CD4-positive, alpha-beta memory T cell (primary cell): ENCODE results near the gene ILRUN. TPM values are rescaled to one million over a fixed set of nuclear protein-coding genes. Genes with fewer than 3 reads are reported as not detected.
"Not testable (repeated sequence)": the region's sequence is repeated elsewhere in the genome, so short reads cannot be mapped to it uniquely, and the experiment has no call there.

Experiments used
- CTCF ChIA-PET: fragments of 350-600 bp; sonication (Branson Sonifier 250); formaldehyde crosslinking; loops from one replicate; lab custom pipeline; 2021; ENCODE audit warnings: inconsistent platforms; ENCODE audit not compliant: partially characterized antibody; lab: Charles Lee
- POLR2A ChIA-PET: fragments of 350-600 bp; sonication (Branson Sonifier 250); formaldehyde crosslinking; loops from one replicate; lab custom pipeline; 2021; ENCODE audit not compliant: partially characterized antibody; lab: Charles Lee
- DNase-seq, 5 donors: peaks; one replicate each; pipeline versions ENCODE4 v3.0.0 to v3.0.0-alpha.2; 2020 to 2022; ENCODE audit warnings: mixed read lengths in 1 of 5
- H3K27ac ChIP-seq: one replicate; pipeline ENCODE4 v1.7.0; 2013; ENCODE audit warnings: low read depth, low read length
- H3K27me3 ChIP-seq: 2 replicates; pipeline ENCODE4 v1.7.0; 2013; ENCODE audit warnings: mild to moderate bottlenecking, low read length, moderate library complexity; ENCODE audit not compliant: insufficient read depth
- H3K36me3 ChIP-seq: 2 replicates; pipeline ENCODE4 v1.7.0; 2013; ENCODE audit warnings: mild to moderate bottlenecking, low read length, moderate library complexity; ENCODE audit not compliant: insufficient read depth
- H3K4me1 ChIP-seq: 2 replicates; pipeline ENCODE4 v1.7.0; 2013; ENCODE audit warnings: mild to moderate bottlenecking, low read length, moderate library complexity; ENCODE audit not compliant: insufficient read depth
- H3K4me3 ChIP-seq, 2 donors: one replicate each; pipeline ENCODE4 v1.7.0; 2013; ENCODE audit warnings: low read length in 2 of 2, mild to moderate bottlenecking in 1 of 2
- H3K9me3 ChIP-seq, 2 donors: one replicate each; pipeline ENCODE4 v1.7.0; 2013; ENCODE audit warnings: low read length in 2 of 2, control low read depth in 1 of 2; ENCODE audit not compliant: control insufficient read depth in 1 of 2
- H3K27ac Mint-ChIP-seq, 7 donors: one replicate each; pipeline ENCODE4 v1.8.0; 2020 to 2021; ENCODE audit warnings: mixed read lengths in 7 of 7, mild to moderate bottlenecking in 6 of 7, inconsistent platforms in 3 of 7, moderate library complexity in 3 of 7
- H3K27me3 Mint-ChIP-seq, 2 donors: one replicate each; pipeline ENCODE4 v1.8.0; 2020 to 2021; ENCODE audit warnings: mixed read lengths in 2 of 2
- H3K36me3 Mint-ChIP-seq, 2 donors: one replicate each; pipeline ENCODE4 v1.8.0; 2020 to 2021; ENCODE audit warnings: mixed read lengths in 2 of 2, inconsistent platforms in 1 of 2, mild to moderate bottlenecking in 1 of 2
- H3K4me1 Mint-ChIP-seq, 4 donors: one replicate each; pipeline ENCODE4 v1.8.0; 2020 to 2021; ENCODE audit warnings: mixed read lengths in 4 of 4, mild to moderate bottlenecking in 1 of 4
- H3K4me3 Mint-ChIP-seq, 8 donors: one replicate each; pipeline ENCODE4 v1.8.0; 2020 to 2021; ENCODE audit warnings: mixed read lengths in 8 of 8, mild to moderate bottlenecking in 7 of 8, moderate library complexity in 6 of 8, inconsistent platforms in 3 of 8
- H3K9me3 Mint-ChIP-seq, 8 donors: one replicate each; pipeline ENCODE4 v1.8.0; 2020 to 2021; ENCODE audit warnings: mixed read lengths in 8 of 8, mild to moderate bottlenecking in 5 of 8, inconsistent platforms in 3 of 8, moderate library complexity in 1 of 8
- intact Hi-C: fragments of 100-400 bp; cut with micrococcal nuclease; formaldehyde crosslinking; loops from one replicate; pipeline ENCODE4 v1.15.1; 2023
- polyA plus RNA-seq, 2 donors: library from polyadenylated mRNA; unstranded; fragments of 300-500 nt; fragmentation: Illumina TruSeq; gene quantifications; one replicate each; pipeline ENCODE4 v1.2.3, GENCODE V29; 2021
- total RNA-seq, 2 experiments: library from RNA; stranded (reverse); gene quantifications; one replicate each; pipeline ENCODE4 v1.2.3, GENCODE V29; 2021

Gene ILRUN
- total and polyA plus RNA-seq, 4 experiments from 2014 or later, result 14.8 to 70.7 (median 41.8) TPM

GRCh38 chr6:34663371-34663770, 33.2 kb downstream of the ILRUN start:
- H3K4me1 Mint-ChIP-seq, result peaks cover 41 to 65% (median 53%) of the 10 kb centered on the region in 4 donors
- ChIA-PET POLR2A (interaction anchor here (2.7 kb wide), 1 partner anchor 10 kb away, joined by 16 read pairs; no protein-coding TSS in a partner anchor), CTCF (no interaction called here)
- Histone ChIP-seq H3K4me1 (peaks cover 87% of the 10 kb centered on the region), H3K27me3 (no peaks in the 10 kb centered on the region), H3K36me3 (no peaks in the 10 kb centered on the region), H3K27ac (no peak overlapping the region), H3K9me3 (no peaks in the 10 kb centered on the region), H3K4me3 (no peak overlapping the region)
- intact Hi-C loops, result no loop called here
- peaks cover 6% of the 10 kb centered on the region in 2 donors for H3K36me3 Mint-ChIP-seq
- H3K27me3 Mint-ChIP-seq, result no peaks in the 10 kb centered on the region
- peak overlapping the region in 2 of 8 donors; percentile 21 to 53 for H3K4me3 Mint-ChIP-seq
- DNase-seq, result no peak
- peak overlapping the region in 6 of 7 donors; percentile 11 to 93 (median 54) for H3K27ac Mint-ChIP-seq
- H3K9me3 Mint-ChIP-seq, result no peaks in the 10 kb centered on the region

DNA sequence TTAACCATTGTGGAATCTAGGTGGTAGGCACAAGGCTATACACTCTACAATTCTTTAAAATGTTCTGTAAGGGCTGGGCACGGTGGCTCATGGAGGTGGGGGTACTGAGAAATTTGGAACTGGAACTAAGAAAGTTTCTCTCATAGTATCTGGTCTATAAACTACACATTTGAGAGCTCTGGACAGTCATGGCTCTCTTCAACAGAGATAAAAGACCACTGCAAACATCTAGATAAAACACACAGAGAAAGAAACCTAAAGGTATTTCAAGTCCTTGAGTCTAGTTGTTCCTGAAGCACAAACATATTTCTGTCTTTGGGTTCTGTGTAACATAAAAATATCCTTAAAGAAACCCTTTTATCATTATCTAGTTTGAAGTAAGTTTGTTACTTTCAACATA, 35.2 kb downstream of the ILRUN start:
- Histone ChIP-seq H3K27me3 (no peaks in the 10 kb centered on the region), H3K27ac (no peak overlapping the region), H3K36me3 (no peaks in the 10 kb centered on the region), H3K4me1 (peaks cover 87% of the 10 kb centered on the region), H3K9me3 (no peaks in the 10 kb centered on the region), H3K4me3 (no peak overlapping the region)
- Mint-ChIP-seq H3K4me3 (no peak overlapping the region), H3K27me3 (no peaks in the 10 kb centered on the region), H3K27ac (peak overlapping the region in 2 of 7 donors; percentile 60 to 70), H3K4me1 (peaks cover 41 to 65% (median 56%) of the 10 kb centered on the region in 4 donors), H3K9me3 (no peaks in the 10 kb centered on the region), H3K36me3 (peaks cover 6% of the 10 kb centered on the region in 2 donors)
- ChIA-PET POLR2A (interaction anchor here (7.5 kb wide), 1 partner anchor 13 kb away, joined by 133 read pairs; no protein-coding TSS in a partner anchor), CTCF (interaction anchor here (0.7 kb wide), 1 partner anchor 1008 kb away, joined by 3 read pairs; no protein-coding TSS in a partner anchor)
- no peak for DNase-seq
- intact Hi-C loops, result no loop called here

DNA sequence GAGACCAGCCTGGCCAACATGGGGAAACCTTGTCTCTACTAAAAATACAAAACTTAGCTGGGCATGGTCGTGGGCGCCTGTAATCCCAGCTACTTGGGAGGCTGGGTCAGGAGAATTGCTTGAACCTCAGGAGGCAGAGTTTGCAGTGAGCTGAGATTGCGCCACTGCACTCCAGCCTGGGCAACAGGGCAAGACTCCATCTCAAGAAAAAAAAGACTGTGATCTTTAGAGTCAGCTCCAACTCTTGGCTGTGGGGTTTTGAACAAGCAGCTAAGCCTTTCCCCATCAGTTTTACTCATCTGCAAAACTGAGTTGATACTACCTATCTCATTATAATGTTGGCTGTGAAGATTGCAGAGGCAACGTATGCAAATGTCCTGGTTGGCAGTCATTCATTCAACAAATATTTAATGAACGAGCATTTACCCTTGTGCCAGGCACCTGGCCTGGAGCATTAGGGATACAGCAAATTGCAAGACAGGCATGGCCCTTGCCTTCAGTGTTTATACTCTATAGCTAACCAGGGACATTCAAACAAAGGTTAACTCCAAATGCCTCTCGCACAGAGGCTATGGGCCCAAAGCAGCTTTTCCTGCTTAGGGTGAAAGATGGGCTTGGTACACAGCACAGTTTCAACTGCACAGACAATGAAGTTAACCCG, 37.8 kb downstream of the ILRUN start:
- no peaks in the 10 kb centered on the region for H3K9me3 Mint-ChIP-seq
- H3K4me1 ChIP-seq, result peaks cover 84% of the 10 kb centered on the region
- H3K27me3 Mint-ChIP-seq, result no peaks in the 10 kb centered on the region
- peaks cover 44 to 71% (median 56%) of the 10 kb centered on the region in 4 donors for H3K4me1 Mint-ChIP-seq
- H3K27ac Mint-ChIP-seq, result peak overlapping the region; percentile 56 to 91 (median 68)
- peak overlapping the region in 4 of 8 donors; percentile 8 to 63 (median 32) for H3K4me3 Mint-ChIP-seq
- intact Hi-C loops, result loop anchor here (5.0 kb wide), 1 partner anchor 39 kb away; the partner anchor contains the start of gene ILRUN
- ChIA-PET CTCF (interaction anchor here (2.6 kb wide), 1 partner anchor 17 kb away, joined by 22 read pairs; no protein-coding TSS in a partner anchor), POLR2A (interaction anchor here (1.0 to 7.5 kb wide), 4 partner anchors 9 to 133 kb away, joined by 3 to 133 read pairs (median 26); partner anchors contain the start of genes BLTP3A and ILRUN)
- H3K9me3 ChIP-seq, result no peaks in the 10 kb centered on the region
- H3K4me3 ChIP-seq, result no peak overlapping the region
- H3K36me3 Mint-ChIP-seq, result peaks cover 11% of the 10 kb centered on the region in 2 donors
- H3K27ac ChIP-seq, result no peak overlapping the region
- H3K27me3 ChIP-seq, result no peaks in the 10 kb centered on the region
- H3K36me3 ChIP-seq, result no peaks in the 10 kb centered on the region
- DNase-seq, result no peak

GRCh38 chr6:34657979-34658480, 38.5 kb downstream of the ILRUN start:
- Mint-ChIP-seq H3K27ac (peak overlapping the region; percentile 90 to 98 (median 94)), H3K36me3 (peaks cover 11% of the 10 kb centered on the region in 2 donors), H3K4me3 (peak overlapping the region in 7 of 8 donors; percentile 46 to 96 (median 90)), H3K4me1 (peaks cover 40 to 67% (median 53%) of the 10 kb centered on the region in 4 donors)
- H3K9me3 Mint-ChIP-seq, H3K36me3 ChIP-seq, DNase-seq, H3K27me3 ChIP-seq, H3K9me3 ChIP-seq, H3K27me3 Mint-ChIP-seq: not testable (repeated sequence)
- Histone ChIP-seq H3K27ac (peak overlapping the region; percentile 67), H3K4me1 (peaks cover 82% of the 10 kb centered on the region), H3K4me3 (peak overlapping the region; percentile 34 to 37)
- POLR2A ChIA-PET, result interaction anchor here (1.0 to 7.5 kb wide), 7 partner anchors 8 to 134 kb away, joined by 3 to 133 read pairs (median 21); partner anchors contain the start of genes BLTP3A, ILRUN and SNRPC
- intact Hi-C loops, result loop anchor here (2.0 to 5.0 kb wide), 3 partner anchors 15 to 99 kb away; partner anchors contain the start of genes ILRUN and SNRPC
- CTCF ChIA-PET, result interaction anchor here (1.2 to 2.6 kb wide), 4 partner anchors 15 to 49 kb away, joined by 3 to 22 read pairs (median 12); no protein-coding TSS in a partner anchor

DNA sequence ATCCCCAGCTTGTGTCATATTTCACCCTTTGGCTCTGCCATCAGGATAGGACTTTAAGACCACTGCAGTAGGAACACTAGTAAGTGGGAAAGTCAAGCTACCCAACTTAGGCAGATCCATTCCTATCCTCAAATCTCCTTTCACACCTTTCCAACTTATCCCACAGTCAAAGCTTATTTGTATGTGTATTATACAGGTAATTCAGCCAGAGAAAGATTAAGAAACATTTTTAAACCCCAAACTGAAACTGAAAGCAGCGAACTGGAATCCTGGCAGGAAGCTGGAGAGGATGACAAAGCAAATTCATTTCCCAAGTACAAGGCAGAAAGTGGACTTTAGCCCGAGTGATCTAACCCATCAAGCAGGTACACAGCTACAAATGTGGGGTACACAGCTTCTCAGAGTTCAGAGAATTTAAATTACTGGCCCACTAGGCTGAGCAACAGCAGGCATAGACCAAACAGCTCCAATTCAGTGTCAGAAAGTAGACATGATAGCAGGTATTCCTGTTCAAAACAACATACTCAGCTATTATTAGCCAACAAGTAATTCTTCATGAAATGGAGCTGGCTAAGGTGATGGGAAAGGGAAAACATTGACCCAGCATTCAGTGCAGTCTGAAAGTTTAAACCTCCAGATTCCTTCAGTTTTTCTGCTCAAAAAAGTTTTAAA, 39.1 kb downstream of the ILRUN start:
- peak; percentile 29 to 50 (median 37) for DNase-seq
- H3K4me1 ChIP-seq, result peaks cover 76% of the 10 kb centered on the region

DNA sequence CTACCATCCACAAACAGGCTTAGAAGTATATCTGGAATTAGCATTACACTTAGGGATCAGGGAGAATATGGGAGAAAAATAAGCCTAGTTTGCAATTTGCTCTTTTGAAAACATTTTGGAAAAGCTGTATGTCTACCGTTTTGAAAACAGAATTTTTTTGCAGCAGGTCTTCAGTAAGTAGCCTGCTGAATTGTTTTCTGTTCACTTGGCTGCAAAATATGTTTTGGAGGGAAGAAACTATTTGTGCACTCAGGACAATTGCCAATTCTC, 39.6 kb downstream of the ILRUN start:
- peaks cover 73% of the 10 kb centered on the region for H3K4me1 ChIP-seq
- intact Hi-C loops, result loop anchor here (2.0 to 5.0 kb wide), 3 partner anchors 16 to 100 kb away; partner anchors contain the start of genes ILRUN and SNRPC

More for the DNA sequence above, 39.1 kb downstream of the ILRUN start:
- H3K9me3 Mint-ChIP-seq, result no peaks in the 10 kb centered on the region
- peak overlapping the region; percentile 83 to 96 (median 89) for H3K4me3 Mint-ChIP-seq
- Histone ChIP-seq H3K36me3 (no peaks in the 10 kb centered on the region), H3K9me3 (no peaks in the 10 kb centered on the region), H3K4me3 (peak overlapping the region; percentile 34 to 37), H3K27me3 (no peaks in the 10 kb centered on the region), H3K27ac (peak overlapping the region; percentile 67)
- peaks cover 37 to 67% (median 53%) of the 10 kb centered on the region in 4 donors for H3K4me1 Mint-ChIP-seq
- no peaks in the 10 kb centered on the region for H3K27me3 Mint-ChIP-seq
- CTCF ChIA-PET, result interaction anchor here (0.6 to 2.6 kb wide), 16 partner anchors 9 to 1673 kb away, joined by 3 to 22 read pairs (median 4); partner anchors contain the start of genes BLTP3A and SNRPC
- peak overlapping the region; percentile 90 to 98 (median 94) for H3K27ac Mint-ChIP-seq
- peaks cover 11 to 14% of the 10 kb centered on the region in 2 donors for H3K36me3 Mint-ChIP-seq
- POLR2A ChIA-PET, result interaction anchor here (0.8 to 7.5 kb wide), 13 partner anchors 9 to 231 kb away, joined by 3 to 133 read pairs (median 6); partner anchors contain the start of genes ANKS1A, BLTP3A, ILRUN and SNRPC
- intact Hi-C loops, result loop anchor here (2.0 to 5.0 kb wide), 3 partner anchors 15 to 99 kb away; partner anchors contain the start of genes ILRUN and SNRPC

More for the DNA sequence above, 39.6 kb downstream of the ILRUN start:
- H3K9me3 ChIP-seq, result no peaks in the 10 kb centered on the region
- Mint-ChIP-seq H3K4me3 (peak overlapping the region; percentile 83 to 96 (median 89)), H3K27me3 (no peaks in the 10 kb centered on the region), H3K9me3 (no peaks in the 10 kb centered on the region), H3K36me3 (peaks cover 11 to 15% of the 10 kb centered on the region in 2 donors), H3K4me1 (peaks cover 35 to 67% (median 52%) of the 10 kb centered on the region in 4 donors), H3K27ac (peak overlapping the region; percentile 90 to 98 (median 94))
- POLR2A ChIA-PET, result interaction anchor here (0.5 to 7.5 kb wide), 15 partner anchors 9 to 461 kb away, joined by 3 to 133 read pairs (median 5); partner anchors contain the start of genes ANKS1A, BLTP3A, ILRUN and SNRPC
- no peak for DNase-seq
- H3K27ac ChIP-seq, result peak overlapping the region; percentile 67
- CTCF ChIA-PET, result interaction anchor here (0.6 to 2.6 kb wide), 16 partner anchors 9 to 1672 kb away, joined by 3 to 22 read pairs (median 4); partner anchors contain the start of genes BLTP3A and SNRPC
- H3K27me3 ChIP-seq, result no peaks in the 10 kb centered on the region
- H3K36me3 ChIP-seq, result no peaks in the 10 kb centered on the region
- H3K4me3 ChIP-seq, result peak overlapping the region; percentile 34 to 37
